Stimulated activated naive B cell treated with anti-CD40 and anti-IgM and Interleukin-4, amounts not matched to agents 10 μg/mL and 1 μg/mL and 100 μg/mL, for 72 hours (primary cell): ENCODE results near the gene MYLK.
"Not testable (repeated sequence)": the region's sequence is repeated elsewhere in the genome, so short reads cannot be mapped to it uniquely, and the experiment has no call there.

Experiments used
- ATAC-seq, 2 donors: fragments of 150-1000 bp; cut with Tn5 transposase; replicated peaks; 2 replicates each; pipeline ENCODE4 v1.10.0; 2021; ENCODE audit warnings: moderate library complexity in 1 of 2
- DNase-seq: peaks from one replicate; pipeline ENCODE4 v3.0.0; 2021
- H3K27ac Mint-ChIP-seq: one replicate; pipeline ENCODE4 v1.8.0; 2022; ENCODE audit warnings: mild to moderate bottlenecking, mixed read lengths
- H3K27me3 Mint-ChIP-seq, 2 donors: one replicate each; pipeline ENCODE4 v1.8.0; 2022; ENCODE audit warnings: mixed read lengths in 2 of 2
- H3K36me3 Mint-ChIP-seq, 2 donors: one replicate each; pipeline ENCODE4 v1.8.0; 2022; ENCODE audit warnings: mixed read lengths in 2 of 2, mild to moderate bottlenecking in 1 of 2
- H3K4me1 Mint-ChIP-seq, 2 donors: one replicate each; pipeline ENCODE4 v1.8.0; 2022; ENCODE audit warnings: mixed read lengths in 2 of 2, mild to moderate bottlenecking in 1 of 2
- H3K4me3 Mint-ChIP-seq, 2 donors: one replicate each; pipeline ENCODE4 v1.8.0; 2022; ENCODE audit warnings: mild to moderate bottlenecking in 2 of 2, mixed read lengths in 2 of 2, moderate library complexity in 1 of 2
- H3K9me3 Mint-ChIP-seq, 2 donors: one replicate each; pipeline ENCODE4 v1.8.0; 2022; ENCODE audit warnings: mixed read lengths in 2 of 2, mild to moderate bottlenecking in 1 of 2

The MYLK gene

GRCh38 chr3:123722456-123722855 is 161.7 kb downstream of the MYLK start:
- Mint-ChIP-seq H3K27me3 (no peaks in the 10 kb centered on the region), H3K4me1 (peaks cover 0 to 5% of the 10 kb centered on the region in 2 donors), H3K27ac (no peak overlapping the region), H3K9me3 (no peaks in the 10 kb centered on the region), H3K4me3 (no peak overlapping the region), H3K36me3 (no peaks in the 10 kb centered on the region)
- no peak for DNase-seq
- ATAC-seq, result no peak

GRCh38 chr3:123722021-123722420 is 162.1 kb downstream of the MYLK start:
- Mint-ChIP-seq H3K4me3 (no peak overlapping the region), H3K9me3 (no peaks in the 10 kb centered on the region), H3K27me3 (no peaks in the 10 kb centered on the region), H3K36me3 (no peaks in the 10 kb centered on the region), H3K4me1 (peaks cover 0 to 5% of the 10 kb centered on the region in 2 donors), H3K27ac (no peak overlapping the region)
- no peak for DNase-seq
- no peak for ATAC-seq

- not testable (repeated sequence) for H3K27ac Mint-ChIP-seq, ATAC-seq, H3K27me3 Mint-ChIP-seq, H3K4me1 Mint-ChIP-seq, H3K9me3 Mint-ChIP-seq, H3K4me3 Mint-ChIP-seq, DNase-seq, H3K36me3 Mint-ChIP-seq
Observed at GRCh38 chr3:123721095-123721689, 162.9 kb downstream of the MYLK start.

- H3K4me3 Mint-ChIP-seq, result no peak overlapping the region
- H3K27ac Mint-ChIP-seq, result no peak overlapping the region
- DNase-seq, result no peak
- H3K36me3 Mint-ChIP-seq, result no peaks in the 10 kb centered on the region
- no peaks in the 10 kb centered on the region for H3K27me3 Mint-ChIP-seq
- no peak for ATAC-seq
- H3K4me1 Mint-ChIP-seq, result peaks cover 0 to 5% of the 10 kb centered on the region in 2 donors
- no peaks in the 10 kb centered on the region for H3K9me3 Mint-ChIP-seq
Observed at GRCh38 chr3:123720638-123721037, 163.5 kb downstream of the MYLK start.

- Mint-ChIP-seq H3K36me3 (no peaks in the 10 kb centered on the region), H3K27ac (no peak overlapping the region), H3K27me3 (no peaks in the 10 kb centered on the region), H3K4me3 (no peak overlapping the region), H3K4me1 (peaks cover 1 to 6% of the 10 kb centered on the region in 2 donors), H3K9me3 (no peaks in the 10 kb centered on the region)
- no peak for DNase-seq
- no peak for ATAC-seq
Observed at GRCh38 chr3:123719862-123720453, 164.2 kb downstream of the MYLK start.

- H3K27ac Mint-ChIP-seq, H3K27me3 Mint-ChIP-seq, H3K4me3 Mint-ChIP-seq, H3K36me3 Mint-ChIP-seq, H3K4me1 Mint-ChIP-seq, H3K9me3 Mint-ChIP-seq: not testable (repeated sequence)
- ATAC-seq, result peak; percentile 72 to 75
- peak; percentile 47 for DNase-seq
Observed at GRCh38 chr3:123719061-123719756, 164.9 kb downstream of the MYLK start.

GRCh38 chr3:123718108-123718507 is 166.0 kb downstream of the MYLK start:
- no peak for DNase-seq
- H3K27ac Mint-ChIP-seq, result no peak overlapping the region
- peaks cover 6 to 8% of the 10 kb centered on the region in 2 donors for H3K4me1 Mint-ChIP-seq

GRCh38 chr3:123717451-123717850 is 166.7 kb downstream of the MYLK start:
- H3K27me3 Mint-ChIP-seq, H3K9me3 Mint-ChIP-seq, H3K4me3 Mint-ChIP-seq, H3K27ac Mint-ChIP-seq, DNase-seq, ATAC-seq, H3K36me3 Mint-ChIP-seq, H3K4me1 Mint-ChIP-seq: not testable (repeated sequence)

More at GRCh38 chr3:123718108-123718507, 166.0 kb downstream of the MYLK start:
- Mint-ChIP-seq H3K9me3 (no peaks in the 10 kb centered on the region), H3K27me3 (no peaks in the 10 kb centered on the region), H3K36me3 (no peaks in the 10 kb centered on the region), H3K4me3 (no peak overlapping the region)
- no peak for ATAC-seq

GRCh38 chr3:123716411-123716810 is 167.7 kb downstream of the MYLK start:
- ATAC-seq (no peak), DNase-seq (no peak)
- H3K27ac Mint-ChIP-seq, result no peak overlapping the region
- no peaks in the 10 kb centered on the region for H3K27me3 Mint-ChIP-seq
- H3K4me1 Mint-ChIP-seq, result peaks cover 6 to 8% of the 10 kb centered on the region in 2 donors
- H3K36me3 Mint-ChIP-seq, result no peaks in the 10 kb centered on the region
- H3K9me3 Mint-ChIP-seq, result no peaks in the 10 kb centered on the region
- H3K4me3 Mint-ChIP-seq, result no peak overlapping the region

- H3K27me3 Mint-ChIP-seq, result no peaks in the 10 kb centered on the region
- no peak overlapping the region for H3K27ac Mint-ChIP-seq
- peaks cover 5 to 6% of the 10 kb centered on the region in 2 donors for H3K4me1 Mint-ChIP-seq
- ATAC-seq, result no peak
- H3K4me3 Mint-ChIP-seq, result no peak overlapping the region
- no peaks in the 10 kb centered on the region for H3K36me3 Mint-ChIP-seq
- H3K9me3 Mint-ChIP-seq, result no peaks in the 10 kb centered on the region
- no peak for DNase-seq
Observed at GRCh38 chr3:123713211-123713610, 170.9 kb downstream of the MYLK start.

- H3K4me3 Mint-ChIP-seq, result no peak overlapping the region
- no peaks in the 10 kb centered on the region for H3K9me3 Mint-ChIP-seq
- no peaks in the 10 kb centered on the region for H3K27me3 Mint-ChIP-seq
Observed at GRCh38 chr3:123712077-123712860, 171.9 kb downstream of the MYLK start.

GRCh38 chr3:123711356-123711755 is 172.8 kb downstream of the MYLK start:
- DNase-seq (no peak), ATAC-seq (no peak)
- Mint-ChIP-seq H3K4me1 (peaks cover 5 to 6% of the 10 kb centered on the region in 2 donors), H3K27ac (no peak overlapping the region), H3K27me3 (no peaks in the 10 kb centered on the region), H3K9me3 (no peaks in the 10 kb centered on the region), H3K36me3 (no peaks in the 10 kb centered on the region), H3K4me3 (no peak overlapping the region)

More at GRCh38 chr3:123712077-123712860, 171.9 kb downstream of the MYLK start:
- Mint-ChIP-seq H3K4me1 (peaks cover 5 to 6% of the 10 kb centered on the region in 2 donors), H3K27ac (no peak overlapping the region), H3K36me3 (no peaks in the 10 kb centered on the region)
- no peak for ATAC-seq
- no peak for DNase-seq

- H3K9me3 Mint-ChIP-seq, result no peaks in the 10 kb centered on the region
- DNase-seq (no peak), ATAC-seq (no peak)
- no peak overlapping the region for H3K27ac Mint-ChIP-seq
- H3K4me1 Mint-ChIP-seq, result no peaks in the 10 kb centered on the region
- no peak overlapping the region for H3K4me3 Mint-ChIP-seq
- H3K27me3 Mint-ChIP-seq, result no peaks in the 10 kb centered on the region
- H3K36me3 Mint-ChIP-seq, result no peaks in the 10 kb centered on the region
Observed at GRCh38 chr3:123708531-123708930, 175.6 kb downstream of the MYLK start.

GRCh38 chr3:123707641-123708040 is 176.5 kb downstream of the MYLK start:
- not testable (repeated sequence) for H3K9me3 Mint-ChIP-seq, H3K4me3 Mint-ChIP-seq, ATAC-seq, H3K4me1 Mint-ChIP-seq, DNase-seq, H3K36me3 Mint-ChIP-seq, H3K27me3 Mint-ChIP-seq, H3K27ac Mint-ChIP-seq
